Measurements from ENCODE around the gene SOX15.

Gene SOX15

DNA sequence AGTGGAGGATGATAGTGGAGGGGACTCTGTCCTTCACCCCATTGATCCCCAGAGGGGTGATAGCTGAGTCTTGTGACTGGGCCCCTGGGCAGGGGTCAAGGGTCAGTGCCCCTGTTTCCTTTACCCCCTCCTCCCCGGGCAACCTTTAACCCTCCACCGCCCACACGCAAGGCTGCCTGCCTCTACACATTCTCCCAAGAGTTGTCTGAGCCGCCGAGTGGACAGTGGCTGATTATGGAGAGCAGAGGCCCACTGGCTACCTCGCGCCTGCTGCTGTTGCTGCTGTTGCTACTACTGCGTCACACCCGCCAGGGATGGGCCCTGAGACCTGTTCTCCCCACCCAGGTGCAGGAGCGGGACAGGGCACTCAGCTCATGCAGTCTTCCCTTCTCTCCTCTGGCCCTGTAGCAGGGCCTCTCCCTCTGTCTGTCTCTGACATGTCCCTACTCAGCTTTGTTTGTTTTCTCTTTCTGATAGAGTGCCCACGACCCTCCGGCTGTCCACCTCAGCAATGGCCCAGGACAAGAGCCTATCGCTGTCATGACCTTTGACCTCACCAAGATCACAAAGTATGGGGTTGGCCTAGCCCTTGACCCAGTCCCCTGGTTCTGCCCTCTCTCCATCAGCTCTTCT, 40.2 kb upstream of the SOX15 start, which contains the start of gene SHBG:
Gene SHBG, plus strand, starts transcription at position 197 of the 633 bp plus-strand sequence. Its CDS starts 38 bp downstream, at position 235.
- Histone ChIP-seq H3K4me1 (ENCODE audit: low read length) (peaks cover 12% of the 10 kb centered on the region), H3K27me3 (replicated peaks; ENCODE audit: insufficient read depth, low read length) (peaks cover 9% of the 10 kb centered on the region), H3F3A (ENCODE audit: insufficient read depth, low read length) (no peaks in the 10 kb centered on the region), H3K9ac (ENCODE audit: low read length) (no peak within 1 kb of the TSS), H3K9me2 (replicated peaks; ENCODE audit: insufficient read depth, low read length) (no peaks in the 10 kb centered on the region), H3K36me3 (replicated peaks; ENCODE audit: insufficient read depth, low read length) (no peaks in the 10 kb centered on the region), H3K9me3 (replicated peaks; ENCODE audit: insufficient read depth, low read length) (no peaks in the 10 kb centered on the region), H3K79me2 (ENCODE audit: low read length) (peaks cover 6% of the 10 kb centered on the region; the same call in 1 of the 2 replicates), H2AFZ (ENCODE audit: low read length) (no peak within 1 kb of the TSS), H3K4me3 (ENCODE audit: low read length) (no peak within 1 kb of the TSS), H3K4me2 (ENCODE audit: low read depth, low read length) (no peak within 1 kb of the TSS), H3K27ac (ENCODE audit: low read length) (no peak within 1 kb of the TSS), H4K20me1 (ENCODE audit: insufficient read depth, low read length) (no peaks in the 10 kb centered on the region)
- no peak for TF ChIP-seq CTCF (IDR thresholded peaks at IDR 0.05; ENCODE audit: low read length)
- no peak for DNase-seq

GRCh38 chr17:7627250-7628121, 37.6 kb upstream of the SOX15 start, which contains the start of gene SAT2:
Gene SAT2, minus strand, starts transcription at chr17:7627821. Its CDS starts 186 bp downstream, at chr17:7627635.
- peak within 1 kb of the TSS; percentile 73 for H3K4me2 ChIP-seq (ENCODE audit: low read depth, low read length)
- H3K4me1 ChIP-seq (ENCODE audit: low read length), result peaks cover 8% of the 10 kb centered on the region
- no peaks in the 10 kb centered on the region for H3F3A ChIP-seq (ENCODE audit: insufficient read depth, low read length)
- H3K4me3 ChIP-seq (ENCODE audit: low read length), result peak within 1 kb of the TSS; percentile 73
- DNase-seq, result peak; percentile 94
- peak within 1 kb of the TSS; percentile 66 for H3K9ac ChIP-seq (ENCODE audit: low read length)
- H2AFZ ChIP-seq (ENCODE audit: low read length), result peak within 1 kb of the TSS; percentile 69
- H3K9me3 ChIP-seq (replicated peaks; ENCODE audit: insufficient read depth, low read length), result no peaks in the 10 kb centered on the region
- no peak within 1 kb of the TSS for H3K27ac ChIP-seq (ENCODE audit: low read length)
- H3K36me3 ChIP-seq (replicated peaks; ENCODE audit: insufficient read depth, low read length), result no peaks in the 10 kb centered on the region
- TF ChIP-seq EZH2 (optimal IDR thresholded peaks at IDR 0.05; ENCODE audit: low read depth, low read length) (no peak), CTCF (IDR thresholded peaks at IDR 0.05; ENCODE audit: low read length) (no peak), EZH2phosphoT487 (IDR thresholded peaks at IDR 0.05; ENCODE audit: low read length) (no peak)
- peaks cover 6% of the 10 kb centered on the region; the same call in 1 of the 2 replicates for H3K79me2 ChIP-seq (ENCODE audit: low read length)
- H3K9me2 ChIP-seq (replicated peaks; ENCODE audit: insufficient read depth, low read length), result no peaks in the 10 kb centered on the region
- no peaks in the 10 kb centered on the region for H4K20me1 ChIP-seq (ENCODE audit: insufficient read depth, low read length)
- H3K27me3 ChIP-seq (replicated peaks; ENCODE audit: insufficient read depth, low read length), result no peaks in the 10 kb centered on the region

DNA sequence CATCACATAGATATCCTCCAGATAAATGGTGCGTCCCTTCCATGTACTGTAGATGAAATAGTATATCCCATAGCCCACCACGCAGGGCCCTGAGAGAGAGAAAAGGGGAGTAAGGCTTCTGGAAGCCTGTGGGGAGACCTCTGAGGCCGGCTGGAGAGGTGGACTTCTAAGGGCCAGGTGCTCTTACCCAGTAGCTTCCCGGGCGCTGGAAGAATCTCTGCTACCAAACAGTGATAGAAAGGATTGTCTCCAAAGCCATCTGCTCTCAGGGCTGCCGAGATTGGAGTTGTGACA, 37.0 kb upstream of the SOX15 start:
- peak overlapping the region; percentile 66; the same call in 1 of the 2 replicates for H3K9ac ChIP-seq (ENCODE audit: low read length)
- no peaks in the 10 kb centered on the region for H3K27me3 ChIP-seq (replicated peaks; ENCODE audit: insufficient read depth, low read length)
- H3K9me3 ChIP-seq (replicated peaks; ENCODE audit: insufficient read depth, low read length), result no peaks in the 10 kb centered on the region
- no peaks in the 10 kb centered on the region for H3F3A ChIP-seq (ENCODE audit: insufficient read depth, low read length)
- H3K36me3 ChIP-seq (replicated peaks; ENCODE audit: insufficient read depth, low read length), result no peaks in the 10 kb centered on the region
- no peaks in the 10 kb centered on the region for H4K20me1 ChIP-seq (ENCODE audit: insufficient read depth, low read length)
- no peaks in the 10 kb centered on the region for H3K9me2 ChIP-seq (replicated peaks; ENCODE audit: insufficient read depth, low read length)
- H3K4me3 ChIP-seq (ENCODE audit: low read length), result peak overlapping the region; percentile 73
- no peak for DNase-seq
- H2AFZ ChIP-seq (ENCODE audit: low read length), result peak overlapping the region; percentile 69
- H3K4me1 ChIP-seq (ENCODE audit: low read length), result 0 out of 2 replicates have a peak, but pooled peaks cover 5% of the 10 kb centered on the region
- no peak for TF ChIP-seq EZH2 (optimal IDR thresholded peaks at IDR 0.05; ENCODE audit: low read depth, low read length)
- no peak for TF ChIP-seq CTCF (IDR thresholded peaks at IDR 0.05; ENCODE audit: low read length)
- no peak for TF ChIP-seq EZH2phosphoT487 (IDR thresholded peaks at IDR 0.05; ENCODE audit: low read length)
- H3K4me2 ChIP-seq (ENCODE audit: low read depth, low read length), result peak overlapping the region; percentile 73
- no peak overlapping the region for H3K27ac ChIP-seq (ENCODE audit: low read length)
- peaks cover 6% of the 10 kb centered on the region; the same call in 1 of the 2 replicates for H3K79me2 ChIP-seq (ENCODE audit: low read length)
